ENCODE measurements around the gene PDCL2.

The PDCL2 gene

GRCh38 chr4:55592014-55592413, at the start of gene PDCL2:
Gene PDCL2 (minus strand): TSS chr4:55592245. CDS start chr4:55592109, 136 bp downstream.
- DNase-seq (ENCODE audit: low read depth): no peak
- no peak for TF ChIP-seq CTCF (conservative IDR thresholded peaks at IDR 0.05; ENCODE audit: low read depth, low read length)
- H3K4me3 ChIP-seq (ENCODE audit: low read length): no peak within 1 kb of the TSS

GRCh38 chr4:55637272-55637820, 45.3 kb upstream of the PDCL2 start:
- DNase-seq (ENCODE audit: low read depth): no peak
- no peak overlapping the region for H3K4me3 ChIP-seq (ENCODE audit: low read length)
- no peak for TF ChIP-seq CTCF (conservative IDR thresholded peaks at IDR 0.05; ENCODE audit: low read depth, low read length)

GRCh38 chr4:55636656-55636999, 44.6 kb upstream of the PDCL2 start:
- no peak for DNase-seq (ENCODE audit: low read depth)
- no peak for TF ChIP-seq CTCF (conservative IDR thresholded peaks at IDR 0.05; ENCODE audit: low read depth, low read length)
- H3K4me3 ChIP-seq (ENCODE audit: low read length): peak overlapping the region; percentile 57

- DNase-seq (ENCODE audit: low read depth): no peak
- peak; percentile 12 for TF ChIP-seq CTCF (conservative IDR thresholded peaks at IDR 0.05; ENCODE audit: low read depth, low read length)
These were observed 44.0 kb upstream of the PDCL2 start, which contains the start of gene NMU for GRCh38 chr4:55635741-55636655. Gene NMU (minus strand): TSS chr4:55636298. CDS start chr4:55636192, 106 bp downstream.

GRCh38 chr4:55635282-55635681, 43.2 kb upstream of the PDCL2 start:
- no peak for DNase-seq (ENCODE audit: low read depth)
- peak overlapping the region; percentile 57 for H3K4me3 ChIP-seq (ENCODE audit: low read length)
- no peak for TF ChIP-seq CTCF (conservative IDR thresholded peaks at IDR 0.05; ENCODE audit: low read depth, low read length)

More at GRCh38 chr4:55635741-55636655, 44.0 kb upstream of the PDCL2 start, which contains the start of gene NMU:
- peak within 1 kb of the TSS; percentile 57 for H3K4me3 ChIP-seq (ENCODE audit: low read length)

- no peak for DNase-seq (ENCODE audit: low read depth)
- TF ChIP-seq CTCF (conservative IDR thresholded peaks at IDR 0.05; ENCODE audit: low read depth, low read length): no peak
- H3K4me3 ChIP-seq (ENCODE audit: low read length): peak overlapping the region; percentile 57
These were observed 42.5 kb upstream of the PDCL2 start for GRCh38 chr4:55634417-55635128.

All from retinal pigment epithelial cell (primary cell).